SH-SY5Y (cell line): ENCODE data around the gene COG7.

Source experiments
- GATA2 ChIP-seq: IDR thresholded peaks from 2 replicates; pipeline ENCODE4 v1.6.1; 2011; ENCODE audit warnings: mild to moderate bottlenecking, low read depth, low read length
- GATA3 ChIP-seq: IDR thresholded peaks from 2 replicates; pipeline ENCODE4 v1.6.1; 2011; ENCODE audit warnings: low read depth, mild to moderate bottlenecking, low read length, moderate library complexity

- TF ChIP-seq GATA3 (no peak), GATA2 (no peak)
Observed at GRCh38 chr16:23398987-23399805, 53.8 kb downstream of the COG7 start.
